Measurements from ENCODE around the gene CALHM4.

Gene CALHM4

GRCh38 chr6:116536216-116536621 is 17.3 kb upstream of the CALHM4 start:
- ATAC-seq (ENCODE audit: low read depth) (peak; percentile 70), DNase-seq (ENCODE audit: low spot score) (no peak)

GRCh38 chr6:116542426-116542825 is 11.1 kb upstream of the CALHM4 start:
- no peak overlapping the region for H3K4me3 ChIP-seq (ENCODE audit: severe bottlenecking)
- no peaks in the 10 kb centered on the region for H3K36me3 ChIP-seq (ENCODE audit: low read depth)
- no peak for TF ChIP-seq CTCF (IDR thresholded peaks at IDR 0.05; ENCODE audit: poor library complexity, severe bottlenecking)
- H3K4me1 ChIP-seq (ENCODE audit: insufficient read depth, poor library complexity, severe bottlenecking) = peaks cover 32% of the 10 kb centered on the region
- DNase-seq (ENCODE audit: low spot score) (no peak), ATAC-seq (ENCODE audit: low read depth) (peak; percentile 71)
- peak overlapping the region; percentile 68 for H3K27ac ChIP-seq (ENCODE audit: poor library complexity, severe bottlenecking)
- H3K27me3 ChIP-seq (ENCODE audit: insufficient read depth, poor library complexity, severe bottlenecking) = no peaks in the 10 kb centered on the region
- H3K9me3 ChIP-seq (ENCODE audit: severe bottlenecking) = no peaks in the 10 kb centered on the region

More at GRCh38 chr6:116536216-116536621, 17.3 kb upstream of the CALHM4 start:
- Histone ChIP-seq H3K36me3 (ENCODE audit: low read depth) (no peaks in the 10 kb centered on the region), H3K4me3 (ENCODE audit: severe bottlenecking) (no peak overlapping the region), H3K9me3 (ENCODE audit: severe bottlenecking) (no peaks in the 10 kb centered on the region), H3K27me3 (ENCODE audit: insufficient read depth, poor library complexity, severe bottlenecking) (no peaks in the 10 kb centered on the region), H3K4me1 (ENCODE audit: insufficient read depth, poor library complexity, severe bottlenecking) (peaks cover 8% of the 10 kb centered on the region), H3K27ac (ENCODE audit: poor library complexity, severe bottlenecking) (peak overlapping the region; percentile 39)
- TF ChIP-seq CTCF (IDR thresholded peaks at IDR 0.05; ENCODE audit: poor library complexity, severe bottlenecking) = peak; percentile 90

GRCh38 chr6:116543149-116543548 is 10.4 kb upstream of the CALHM4 start:
- H3K4me1 ChIP-seq (ENCODE audit: insufficient read depth, poor library complexity, severe bottlenecking) = peaks cover 32% of the 10 kb centered on the region
- peak overlapping the region; percentile 68 for H3K27ac ChIP-seq (ENCODE audit: poor library complexity, severe bottlenecking)
- peak; percentile 35; the same call in 2 of the 3 replicates for ATAC-seq (ENCODE audit: low read depth)
- no peaks in the 10 kb centered on the region for H3K9me3 ChIP-seq (ENCODE audit: severe bottlenecking)
- no peak for DNase-seq (ENCODE audit: low spot score)
- no peaks in the 10 kb centered on the region for H3K36me3 ChIP-seq (ENCODE audit: low read depth)
- H3K4me3 ChIP-seq (ENCODE audit: severe bottlenecking) = no peak overlapping the region
- no peaks in the 10 kb centered on the region for H3K27me3 ChIP-seq (ENCODE audit: insufficient read depth, poor library complexity, severe bottlenecking)
- TF ChIP-seq CTCF (IDR thresholded peaks at IDR 0.05; ENCODE audit: poor library complexity, severe bottlenecking) = no peak

GRCh38 chr6:116545651-116546050 is 7.9 kb upstream of the CALHM4 start, which contains the start of gene TRAPPC3L:
Gene TRAPPC3L, minus strand, starts transcription at chr6:116545684. Its CDS starts 170 bp downstream, at chr6:116545514.
- DNase-seq (ENCODE audit: low spot score) (no peak), ATAC-seq (ENCODE audit: low read depth) (peak; percentile 19; the same call in 1 of the 3 replicates)
- TF ChIP-seq CTCF (IDR thresholded peaks at IDR 0.05; ENCODE audit: poor library complexity, severe bottlenecking) = no peak
- no peaks in the 10 kb centered on the region for H3K36me3 ChIP-seq (ENCODE audit: low read depth)
- H3K27me3 ChIP-seq (ENCODE audit: insufficient read depth, poor library complexity, severe bottlenecking) = no peaks in the 10 kb centered on the region
- peaks cover 32% of the 10 kb centered on the region for H3K4me1 ChIP-seq (ENCODE audit: insufficient read depth, poor library complexity, severe bottlenecking)
- peak within 1 kb of the TSS; percentile 29 for H3K27ac ChIP-seq (ENCODE audit: poor library complexity, severe bottlenecking)
- H3K9me3 ChIP-seq (ENCODE audit: severe bottlenecking) = no peaks in the 10 kb centered on the region
- no peak within 1 kb of the TSS for H3K4me3 ChIP-seq (ENCODE audit: severe bottlenecking)

GRCh38 chr6:116547358-116547757 is 6.2 kb upstream of the CALHM4 start:
- H3K4me1 ChIP-seq (ENCODE audit: insufficient read depth, poor library complexity, severe bottlenecking) = peaks cover 27% of the 10 kb centered on the region
- no peak for ATAC-seq (ENCODE audit: low read depth)
- no peak for TF ChIP-seq CTCF (IDR thresholded peaks at IDR 0.05; ENCODE audit: poor library complexity, severe bottlenecking)
- no peaks in the 10 kb centered on the region for H3K9me3 ChIP-seq (ENCODE audit: severe bottlenecking)
- H3K27ac ChIP-seq (ENCODE audit: poor library complexity, severe bottlenecking) = no peak overlapping the region
- DNase-seq (ENCODE audit: low spot score) = no peak
- no peaks in the 10 kb centered on the region for H3K27me3 ChIP-seq (ENCODE audit: insufficient read depth, poor library complexity, severe bottlenecking)
- no peak overlapping the region for H3K4me3 ChIP-seq (ENCODE audit: severe bottlenecking)
- H3K36me3 ChIP-seq (ENCODE audit: low read depth) = no peaks in the 10 kb centered on the region

Measured in RWPE2 (cell line).